GM11168 (cell line): ENCODE measurements around the gene COA3.

Experiments
- in situ Hi-C: fragments of 300-500 bp; cut with MboI; formaldehyde crosslinking; loops from one replicate; pipeline ENCODE4 v1.12.0; 2022; ENCODE audit warnings: low sequenced_read_pairs; ENCODE audit not compliant: unreplicated experiment

COA3 gene

DNA sequence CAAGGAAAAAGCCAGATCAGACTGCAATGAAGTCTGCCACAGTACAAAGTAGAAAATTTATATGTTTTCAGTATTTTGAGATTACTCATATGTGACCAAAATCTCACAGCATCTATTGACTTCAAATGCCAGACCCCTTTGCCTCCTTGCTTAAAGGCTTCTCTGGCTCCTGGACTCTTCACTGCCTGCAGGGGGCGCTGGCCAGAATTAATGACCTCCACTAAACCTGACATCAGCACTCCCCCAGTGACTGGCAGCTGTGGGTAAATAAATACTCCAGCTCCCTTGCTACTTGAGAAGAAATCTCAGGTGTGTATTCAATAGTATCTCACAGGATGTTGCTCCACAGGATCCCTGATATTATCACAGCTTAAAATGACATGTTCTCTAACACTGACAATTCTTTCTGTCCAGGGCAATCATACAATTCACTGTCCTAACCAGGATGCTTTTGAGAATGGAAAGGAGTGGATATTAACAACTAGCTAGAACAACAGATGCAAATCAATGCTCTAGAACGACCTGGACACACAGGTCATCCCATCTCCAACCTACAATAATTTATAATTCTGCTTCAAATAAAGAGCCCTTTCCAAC is 21.5 kb upstream of the COA3 start:
- in situ Hi-C loops: no loop called here

DNA sequence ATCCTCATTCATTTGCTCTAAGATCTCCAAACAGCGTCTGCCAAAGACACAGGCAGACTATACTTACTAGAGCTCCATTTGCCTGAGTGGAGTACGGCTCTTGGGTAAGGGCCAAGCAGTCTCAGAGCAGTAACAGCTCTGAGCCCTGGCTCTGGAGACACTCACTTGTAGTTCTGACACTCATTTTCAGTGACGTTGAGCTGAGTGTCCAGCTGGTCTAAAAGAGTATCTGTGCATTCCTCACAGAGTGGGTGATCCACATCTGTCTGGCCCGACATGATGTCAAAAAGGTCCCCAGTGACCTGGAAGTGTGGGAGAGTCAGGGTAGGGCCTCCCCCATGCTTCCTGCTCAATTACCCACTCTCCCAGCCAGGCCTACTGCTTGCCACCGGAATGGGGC is 19.9 kb upstream of the COA3 start:
- in situ Hi-C loops: no loop called here

GRCh38 chr17:42817866-42818265 is 19.4 kb upstream of the COA3 start:
- in situ Hi-C loops: no loop called here

DNA sequence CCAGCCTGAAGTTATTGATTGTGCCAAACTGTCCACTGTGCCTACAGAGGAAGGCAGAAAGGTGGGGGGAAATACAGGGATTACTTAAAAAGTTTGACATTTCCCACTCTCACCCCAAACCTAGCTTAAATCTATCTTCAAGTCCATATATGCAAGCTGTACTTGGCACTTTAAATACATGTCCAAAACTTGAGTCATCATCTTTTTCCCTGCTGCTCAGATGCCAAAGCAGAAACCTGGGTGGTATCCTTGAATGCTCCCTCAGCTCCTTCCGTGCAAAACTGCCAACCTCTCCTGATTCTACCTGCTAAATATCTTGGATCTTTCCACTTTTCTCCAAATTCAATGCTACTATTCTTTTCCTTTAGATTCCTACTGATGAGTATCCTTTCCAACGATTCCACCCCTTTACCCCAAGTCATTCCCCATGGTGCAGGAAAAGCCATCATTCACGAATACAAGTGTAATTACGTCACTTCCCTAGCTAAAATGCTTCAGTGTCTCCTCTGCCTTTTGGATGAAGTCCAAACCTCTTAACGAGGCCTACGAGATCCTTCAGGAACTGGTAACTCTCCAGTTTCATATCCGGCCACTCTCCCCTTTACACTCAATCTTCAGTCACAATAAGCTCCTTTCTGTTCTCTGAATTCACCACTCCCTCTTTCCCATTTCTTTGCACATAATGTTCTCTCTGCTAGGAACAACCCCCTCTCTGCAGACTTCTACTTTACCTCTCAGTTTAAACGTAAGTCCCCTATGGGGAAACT is 16.3 kb upstream of the COA3 start:
- in situ Hi-C loops: no loop called here

GRCh38 chr17:42809250-42809649 is 10.7 kb upstream of the COA3 start:
- in situ Hi-C loops: no loop called here

GRCh38 chr17:42806249-42806648 is 7.7 kb upstream of the COA3 start:
- in situ Hi-C loops: no loop called here

DNA sequence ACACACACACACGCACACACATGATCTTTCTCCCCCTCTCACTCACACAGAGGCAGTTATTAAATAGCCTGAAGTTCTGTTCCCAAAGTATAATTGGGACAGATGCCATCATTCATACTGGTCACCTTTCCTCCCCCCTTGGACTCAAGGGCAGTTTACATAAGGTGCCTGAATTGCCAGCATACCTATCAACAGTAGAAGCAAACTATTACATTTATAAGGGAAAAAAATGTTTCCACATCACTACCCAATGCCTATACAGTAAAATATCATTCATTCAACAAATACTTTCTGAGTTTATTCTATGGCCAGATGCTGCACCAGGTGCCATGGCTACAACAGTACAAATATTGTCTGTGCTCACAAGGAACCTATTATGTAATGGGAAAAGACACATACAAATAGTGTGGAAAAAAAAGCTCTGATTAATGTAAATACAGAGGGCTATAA is 6.4 kb upstream of the COA3 start:
- in situ Hi-C loops: no loop called here

- in situ Hi-C loops: no loop called here
These were observed 4.8 kb upstream of the COA3 start for GRCh38 chr17:42803074-42803883.

DNA sequence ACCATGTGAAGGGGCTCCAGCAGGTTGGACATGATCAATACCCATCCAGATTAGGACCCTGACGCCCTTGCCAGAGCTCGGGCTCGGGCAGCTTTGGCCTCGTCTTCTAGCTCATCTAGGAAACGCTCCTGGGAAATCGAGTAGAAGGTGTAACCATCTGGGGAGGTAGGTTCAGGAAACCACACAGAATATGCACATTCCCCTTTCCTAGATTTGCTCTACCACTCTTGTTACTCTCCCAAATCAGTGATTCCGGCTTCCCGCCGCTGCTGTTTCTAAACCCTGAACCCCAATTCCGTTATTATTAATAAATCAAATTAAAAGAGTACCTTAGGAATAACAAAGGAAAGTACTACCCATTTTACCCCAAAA is 507 bp downstream of the COA3 start:
- in situ Hi-C loops: no loop called here

GRCh38 chr17:42797067-42798007 is 1.2 kb downstream of the COA3 start:
- in situ Hi-C loops: no loop called here

DNA sequence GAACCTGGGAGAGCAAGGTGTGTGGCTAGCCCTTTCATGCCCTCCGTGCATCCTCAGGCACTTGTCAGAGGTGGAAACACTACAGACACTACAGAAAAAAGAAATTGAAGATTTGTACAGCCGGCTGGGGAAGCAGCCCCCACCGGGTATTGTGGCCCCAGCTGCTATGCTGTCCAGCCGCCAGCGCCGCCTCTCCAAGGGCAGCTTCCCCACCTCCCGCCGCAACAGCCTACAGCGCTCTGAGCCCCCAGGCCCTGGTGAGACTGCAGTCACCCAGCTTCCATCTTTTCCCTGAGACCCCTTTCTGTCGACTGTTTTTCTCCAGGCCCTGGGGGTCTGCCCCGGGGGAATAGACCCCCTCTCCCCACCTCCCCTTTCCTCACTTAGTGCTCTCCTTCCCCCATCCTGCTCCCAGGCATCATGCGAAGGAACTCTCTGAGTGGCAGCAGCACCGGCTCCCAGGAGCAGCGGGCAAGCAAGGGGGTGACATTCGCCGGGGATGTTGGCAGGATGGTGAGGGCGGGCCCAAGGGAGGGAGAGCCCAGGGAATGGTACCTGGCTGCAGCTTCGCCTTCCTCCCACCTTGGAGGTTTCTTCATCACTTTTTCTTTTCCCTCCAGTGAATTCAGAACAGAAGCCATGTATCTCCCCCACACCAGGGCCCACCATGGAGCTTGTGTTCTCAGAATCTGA is 2.3 kb downstream of the COA3 start:
- in situ Hi-C loops: no loop called here

DNA sequence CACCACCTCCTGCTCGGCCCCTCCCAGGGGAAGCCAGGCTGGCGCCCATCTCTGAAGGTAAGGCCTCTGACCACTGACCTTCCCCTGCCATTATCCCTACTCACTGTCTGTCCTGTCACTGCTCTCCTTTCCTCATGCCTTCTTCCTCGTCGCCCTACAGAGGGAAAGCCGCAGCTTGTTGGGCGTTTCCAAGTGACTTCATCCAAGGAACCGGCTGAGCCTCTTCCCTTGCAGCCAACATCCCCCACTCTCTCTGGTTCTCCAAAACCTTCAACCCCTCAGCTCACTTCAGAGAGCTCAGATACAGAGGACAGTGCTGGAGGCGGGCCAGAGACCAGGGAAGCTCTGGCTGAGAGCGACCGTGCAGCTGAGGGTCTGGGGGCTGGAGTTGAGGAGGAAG is 3.0 kb downstream of the COA3 start:
- in situ Hi-C loops: no loop called here

GRCh38 chr17:42795061-42795460 is 3.4 kb downstream of the COA3 start:
- in situ Hi-C loops: no loop called here

- in situ Hi-C loops: no loop called here
These were observed 6.0 kb downstream of the COA3 start for GRCh38 chr17:42792545-42792944.

DNA sequence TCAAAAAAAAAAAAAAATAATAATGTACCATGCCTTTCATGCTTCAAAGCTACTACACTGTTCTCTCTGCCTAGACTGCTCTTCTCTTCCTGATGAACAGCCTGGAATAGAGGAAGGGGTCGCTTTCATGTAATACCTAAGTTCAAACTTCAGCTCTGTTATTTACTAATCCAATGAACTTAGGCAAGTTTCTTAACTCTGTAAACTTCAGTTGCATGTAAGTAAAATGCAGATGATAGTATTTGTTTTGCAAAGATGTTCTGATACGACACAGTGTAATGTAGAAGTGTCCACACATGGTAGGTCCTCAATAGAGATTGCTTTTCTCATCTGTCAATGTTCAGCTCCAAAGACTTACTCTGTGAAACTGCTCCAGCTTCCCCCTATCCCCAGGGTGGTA is 6.6 kb downstream of the COA3 start:
- in situ Hi-C loops: no loop called here

DNA sequence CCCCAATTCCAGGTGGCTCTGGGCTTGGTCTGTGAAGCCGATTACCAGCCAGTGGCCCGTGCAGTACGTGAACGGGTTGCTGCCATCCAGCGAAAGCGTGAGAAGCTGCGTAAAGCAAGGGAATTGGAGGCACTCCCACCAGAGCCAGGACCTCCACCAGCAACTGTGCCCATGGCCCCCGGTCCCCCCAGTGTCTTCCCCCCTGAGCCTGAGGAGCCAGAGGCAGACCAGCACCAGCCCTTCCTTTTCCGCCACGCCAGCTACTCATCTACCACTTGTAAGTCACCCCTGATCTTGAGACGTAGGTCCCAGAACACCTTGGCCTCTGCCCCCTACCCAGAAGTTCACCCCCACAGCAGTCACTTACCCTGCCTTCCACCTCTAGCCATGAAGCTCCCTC is 11.2 kb downstream of the COA3 start:
- in situ Hi-C loops: no loop called here

GRCh38 chr17:42784811-42785592 is 13.5 kb downstream of the COA3 start:
- in situ Hi-C loops: no loop called here

- in situ Hi-C loops: no loop called here
These were observed 14.1 kb downstream of the COA3 start for GRCh38 chr17:42784409-42784808.

- in situ Hi-C loops: no loop called here
These were observed 14.7 kb downstream of the COA3 start for GRCh38 chr17:42783791-42784138.
